ENCODE measurements around the gene KIAA0513. TPM values are rescaled to one million over a fixed set of nuclear protein-coding genes. Genes with fewer than 3 reads are reported as not detected.

The KIAA0513 gene
- total and polyA plus RNA-seq, 2 of the 13 experiments (the other 11 are each of a cell fraction or from before 2014, with no cell fraction given) = 1.8 TPM

GRCh38 chr16:85010931-85011845, 16.4 kb upstream of the KIAA0513 start, which contains the start of gene ZDHHC7 (continued):
- TF ChIP-seq ELF1 (CRISPR knock-in tag; IDR thresholded peaks at IDR 0.05) = peak; percentile 90
- TF ChIP-seq ETV6 (CRISPR knock-in tag; conservative IDR thresholded peaks at IDR 0.05) = peak; percentile 40; the same call in 1 of the 2 replicates
- peak; percentile 60; the same call in 1 of the 2 replicates for TF ChIP-seq RFXANK (CRISPR knock-in tag; IDR thresholded peaks at IDR 0.05)
- peak; percentile 59; the same call in 1 of the 2 replicates for TF ChIP-seq GATA4 (IDR thresholded peaks at IDR 0.05; ENCODE audit: borderline replicate concordance, low read depth)
- peak; percentile 24; the same call in 1 of the 2 replicates for TF ChIP-seq GZF1 (CRISPR knock-in tag; IDR thresholded peaks at IDR 0.05)
- TF ChIP-seq BCL6 (CRISPR knock-in tag; IDR thresholded peaks at IDR 0.05) = peak; percentile 63
- no peak; the same call in 1 of the 2 replicates for TF ChIP-seq ZNF816 (CRISPR knock-in tag; IDR thresholded peaks at IDR 0.05; ENCODE audit: borderline replicate concordance)
- peak; percentile 89 for TF ChIP-seq SP4 (CRISPR knock-in tag; IDR thresholded peaks at IDR 0.05)
- peak; percentile 81 for TF ChIP-seq ZNF430 (CRISPR knock-in tag; IDR thresholded peaks at IDR 0.05)
- no peak for TF ChIP-seq ZNF644 (CRISPR knock-in tag; IDR thresholded peaks at IDR 0.05; ENCODE audit: low read depth)
- peak; percentile 54; the same call in 1 of the 3 replicates for TF ChIP-seq MXI1 (IDR thresholded peaks at IDR 0.05; ENCODE audit: borderline replicate concordance, low read depth, low read length)
- TF ChIP-seq ZBTB43 (CRISPR knock-in tag; conservative IDR thresholded peaks at IDR 0.05) = peak; percentile 21; the same call in 1 of the 2 replicates
- TF ChIP-seq CREB1 (IDR thresholded peaks at IDR 0.05) = peak; percentile 100
- TF ChIP-seq CREB1 (CRISPR knock-in tag; IDR thresholded peaks at IDR 0.05) = peak; percentile 98
- TF ChIP-seq ZNF772 (CRISPR knock-in tag; IDR thresholded peaks at IDR 0.05) = peak; percentile 53; the same call in 1 of the 2 replicates
- peak; percentile 99 for TF ChIP-seq ZBTB21 (CRISPR knock-in tag; IDR thresholded peaks at IDR 0.05)
- no peak for TF ChIP-seq MTA1 (CRISPR knock-in tag; IDR thresholded peaks at IDR 0.05; ENCODE audit: borderline replicate concordance)
- TF ChIP-seq ZHX2 (IDR thresholded peaks at IDR 0.05; ENCODE audit: low read depth) = peak; percentile 95
- TF ChIP-seq ZHX2 (CRISPR knock-in tag; IDR thresholded peaks at IDR 0.05; ENCODE audit: borderline replicate concordance) = no peak; the same call in 1 of the 2 replicates
- TF ChIP-seq TCF7 (IDR thresholded peaks at IDR 0.05; ENCODE audit: low read depth) = no peak
- TF ChIP-seq POGZ (CRISPR knock-in tag; IDR thresholded peaks at IDR 0.05) = peak; percentile 70
- TF ChIP-seq LCORL (IDR thresholded peaks at IDR 0.05) = no peak
- TF ChIP-seq LCORL (CRISPR knock-in tag; IDR thresholded peaks at IDR 0.05) = peak; percentile 43; the same call in 1 of the 2 replicates
- no peak for TF ChIP-seq ZNF296 (CRISPR knock-in tag; conservative IDR thresholded peaks at IDR 0.05)
- no peak; the same call in none of the 2 replicates for TF ChIP-seq CCDC6 (CRISPR knock-in tag; IDR thresholded peaks at IDR 0.05)
- no peak; the same call in 1 of the 2 replicates for TF ChIP-seq SRY (CRISPR knock-in tag; IDR thresholded peaks at IDR 0.05)

Measured in HepG2 (cell line).